ENCODE measurements around the gene A1BG. TPM values are rescaled to one million over a fixed set of nuclear protein-coding genes. Genes with fewer than 3 reads are reported as not detected.
"Not testable (repeated sequence)": the region's sequence is repeated elsewhere in the genome, so short reads cannot be mapped to it uniquely, and the experiment has no call there.

A1BG gene
- total and polyA plus RNA-seq, 5 donors = 21.0 to 36.0 (median 32.6) TPM

GRCh38 chr19:58328999-58329398 lies 24.3 kb downstream of the A1BG start:
- no peaks in the 10 kb centered on the region for H3K9me3 ChIP-seq (ENCODE audit: control insufficient read depth, low read length)
- intact Hi-C loops (cut with DNase I) = no loop called here
- no peaks in the 10 kb centered on the region for H3K4me1 ChIP-seq (ENCODE audit: control insufficient read depth, insufficient read depth, low read length)
- H3K4me3 ChIP-seq (ENCODE audit: low read length) = no peak overlapping the region
- no peaks in the 10 kb centered on the region for H3K27me3 ChIP-seq (ENCODE audit: control insufficient read depth, insufficient read depth)
- no peak for ATAC-seq
- 67% methylated on average over 10 of the region's 10 CpGs for WGBS
- DNase-seq = no peak
- no peak overlapping the region for H3K27ac ChIP-seq (ENCODE audit: low read length)

- peak within 1 kb of the TSS; percentile 73 for H3K4me3 ChIP-seq (ENCODE audit: low read length)
- ATAC-seq = peak; percentile 98
- no peaks in the 10 kb centered on the region for H3K4me1 ChIP-seq (ENCODE audit: control insufficient read depth, insufficient read depth, low read length)
- intact Hi-C loops (cut with DNase I) = no loop called here
- WGBS = under 1% methylated on average over 62 of the region's 62 CpGs
- no peaks in the 10 kb centered on the region for H3K27me3 ChIP-seq (ENCODE audit: control insufficient read depth, insufficient read depth)
- no peaks in the 10 kb centered on the region for H3K9me3 ChIP-seq (ENCODE audit: control insufficient read depth, low read length)
- DNase-seq = peak; percentile 98 to 99 (median 98)
- peak within 1 kb of the TSS; percentile 83 for H3K27ac ChIP-seq (ENCODE audit: low read length)
These were observed 26.2 kb downstream of the A1BG start, which contains the start of gene ZSCAN22 for GRCh38 chr19:58326914-58327726. ZSCAN22 (plus strand) TSS chr19:58326994; CDS start chr19:58334803, 7,809 bp downstream.

- H3K4me3 ChIP-seq (ENCODE audit: low read length) = peak overlapping the region; percentile 73
- intact Hi-C loops (cut with DNase I) = no loop called here
- no peaks in the 10 kb centered on the region for H3K4me1 ChIP-seq (ENCODE audit: control insufficient read depth, insufficient read depth, low read length)
- peak overlapping the region; percentile 45 for H3K27ac ChIP-seq (ENCODE audit: low read length)
- DNase-seq (peak in 1 of 3 donors; percentile 58), ATAC-seq (no peak)
- 4% methylated on average over 9 of the region's 9 CpGs for WGBS
- H3K27me3 ChIP-seq (ENCODE audit: control insufficient read depth, insufficient read depth) = no peaks in the 10 kb centered on the region
- no peaks in the 10 kb centered on the region for H3K9me3 ChIP-seq (ENCODE audit: control insufficient read depth, low read length)
These were observed 26.8 kb downstream of the A1BG start for GRCh38 chr19:58326501-58326913.

- DNase-seq (no peak), ATAC-seq (no peak)
- no peaks in the 10 kb centered on the region for H3K4me1 ChIP-seq (ENCODE audit: control insufficient read depth, insufficient read depth, low read length)
- H3K9me3 ChIP-seq (ENCODE audit: control insufficient read depth, low read length) = no peaks in the 10 kb centered on the region
- no peaks in the 10 kb centered on the region for H3K27me3 ChIP-seq (ENCODE audit: control insufficient read depth, insufficient read depth)
- no peak overlapping the region for H3K27ac ChIP-seq (ENCODE audit: low read length)
- H3K4me3 ChIP-seq (ENCODE audit: low read length) = no peak overlapping the region
- WGBS = 89% methylated on average over 6 of the region's 6 CpGs
- intact Hi-C loops (cut with DNase I) = no loop called here
These were observed 27.8 kb downstream of the A1BG start for GRCh38 chr19:58325311-58326022.

- intact Hi-C loops (cut with DNase I) = no loop called here
- 93% methylated on average over 10 of the region's 10 CpGs for WGBS
- DNase-seq (no peak), ATAC-seq (no peak)
- H3K27ac ChIP-seq (ENCODE audit: low read length) = no peak overlapping the region
- H3K9me3 ChIP-seq (ENCODE audit: control insufficient read depth, low read length) = no peaks in the 10 kb centered on the region
- no peaks in the 10 kb centered on the region for H3K27me3 ChIP-seq (ENCODE audit: control insufficient read depth, insufficient read depth)
- no peak overlapping the region for H3K4me3 ChIP-seq (ENCODE audit: low read length)
- H3K4me1 ChIP-seq (ENCODE audit: control insufficient read depth, insufficient read depth, low read length) = no peaks in the 10 kb centered on the region
These were observed 34.1 kb downstream of the A1BG start for GRCh38 chr19:58319241-58319640.

GRCh38 chr19:58318297-58318696 lies 35.0 kb downstream of the A1BG start:
- ATAC-seq (no peak), DNase-seq (no peak)
- Histone ChIP-seq H3K27me3 (ENCODE audit: control insufficient read depth, insufficient read depth) (no peaks in the 10 kb centered on the region), H3K4me1 (ENCODE audit: control insufficient read depth, insufficient read depth, low read length) (no peaks in the 10 kb centered on the region), H3K27ac (ENCODE audit: low read length) (no peak overlapping the region), H3K4me3 (ENCODE audit: low read length) (no peak overlapping the region), H3K9me3 (ENCODE audit: control insufficient read depth, low read length) (no peaks in the 10 kb centered on the region)
- 80% methylated on average over 4 of the region's 4 CpGs for WGBS
- intact Hi-C loops (cut with DNase I) = no loop called here

GRCh38 chr19:58317476-58318072 lies 35.7 kb downstream of the A1BG start:
- intact Hi-C loops (cut with DNase I) = no loop called here
- H3K9me3 ChIP-seq (ENCODE audit: control insufficient read depth, low read length) = no peaks in the 10 kb centered on the region
- no peaks in the 10 kb centered on the region for H3K4me1 ChIP-seq (ENCODE audit: control insufficient read depth, insufficient read depth, low read length)
- H3K27ac ChIP-seq (ENCODE audit: low read length) = no peak overlapping the region
- 61% methylated on average over 7 of the region's 7 CpGs for WGBS
- H3K27me3 ChIP-seq (ENCODE audit: control insufficient read depth, insufficient read depth) = no peaks in the 10 kb centered on the region
- no peak overlapping the region for H3K4me3 ChIP-seq (ENCODE audit: low read length)
- ATAC-seq (no peak), DNase-seq (no peak)

- DNase-seq = no peak
- Histone ChIP-seq H3K27me3 (ENCODE audit: control insufficient read depth, insufficient read depth) (no peaks in the 10 kb centered on the region), H3K4me1 (ENCODE audit: control insufficient read depth, insufficient read depth, low read length) (no peaks in the 10 kb centered on the region), H3K4me3 (ENCODE audit: low read length) (no peak overlapping the region), H3K9me3 (ENCODE audit: control insufficient read depth, low read length) (no peaks in the 10 kb centered on the region), H3K27ac (ENCODE audit: low read length) (no peak overlapping the region)
- no peak for ATAC-seq
- intact Hi-C loops (cut with DNase I) = no loop called here
- WGBS = over 99% methylated on average over 2 of the region's 2 CpGs
These were observed 37.7 kb downstream of the A1BG start for GRCh38 chr19:58315580-58315979.

GRCh38 chr19:58311345-58311865 lies 41.9 kb downstream of the A1BG start:
- Histone ChIP-seq H3K4me3 (ENCODE audit: low read length) (no peak overlapping the region), H3K4me1 (ENCODE audit: control insufficient read depth, insufficient read depth, low read length) (no peaks in the 10 kb centered on the region), H3K9me3 (ENCODE audit: control insufficient read depth, low read length) (no peaks in the 10 kb centered on the region), H3K27me3 (ENCODE audit: control insufficient read depth, insufficient read depth) (no peaks in the 10 kb centered on the region), H3K27ac (ENCODE audit: low read length) (no peak overlapping the region)
- intact Hi-C loops (cut with DNase I) = no loop called here
- ATAC-seq = no peak
- no peak for DNase-seq
- 89% methylated on average over 7 of the region's 7 CpGs for WGBS

GRCh38 chr19:58310685-58311084 lies 42.6 kb downstream of the A1BG start:
- DNase-seq = peak; percentile 38 to 80 (median 69)
- WGBS = 45% methylated on average over 13 of the region's 13 CpGs
- ATAC-seq; H3K4me3 ChIP-seq (ENCODE audit: low read length); intact Hi-C loops (cut with DNase I); H3K27ac ChIP-seq (ENCODE audit: low read length); H3K9me3 ChIP-seq (ENCODE audit: control insufficient read depth, low read length); H3K4me1 ChIP-seq (ENCODE audit: control insufficient read depth, insufficient read depth, low read length); H3K27me3 ChIP-seq (ENCODE audit: control insufficient read depth, insufficient read depth): not testable (repeated sequence)

- DNase-seq = no peak
- no peak overlapping the region for H3K27ac ChIP-seq (ENCODE audit: low read length)
- peaks cover 3% of the 10 kb centered on the region for H3K4me1 ChIP-seq (ENCODE audit: control insufficient read depth, insufficient read depth, low read length)
- H3K27me3 ChIP-seq (ENCODE audit: control insufficient read depth, insufficient read depth) = no peaks in the 10 kb centered on the region
- no peak for ATAC-seq
- no peak overlapping the region for H3K4me3 ChIP-seq (ENCODE audit: low read length)
- H3K9me3 ChIP-seq (ENCODE audit: control insufficient read depth, low read length) = no peaks in the 10 kb centered on the region
- 79% methylated on average over 4 of the region's 4 CpGs for WGBS
- intact Hi-C loops (cut with DNase I) = no loop called here
These were observed 45.6 kb downstream of the A1BG start for GRCh38 chr19:58307736-58308135.
